MM.1S (cell line): ENCODE measurements around the gene OR1L8.
"Not testable (repeated sequence)": the region's sequence is repeated elsewhere in the genome, so short reads cannot be mapped to it uniquely, and the experiment has no call there.

Experiments
- DNase-seq: peaks from one replicate; pipeline ENCODE4 v3.0.0-alpha.2; 2015
- H2AFZ ChIP-seq: fragments of 300-600 bp; sonication (generic); 2 replicates; pipeline ENCODE4 v1.6.0; 2016; ENCODE audit warnings: antibody characterized with exemption, low read length
- H3F3A ChIP-seq: fragments of 300-600 bp; sonication (generic); 2 replicates; pipeline ENCODE4 v1.6.1; 2016; ENCODE audit warnings: mild to moderate bottlenecking, antibody characterized with exemption, low read length, moderate library complexity, mixed read lengths; ENCODE audit not compliant: insufficient read depth
- H3K27ac ChIP-seq: fragments of 300-600 bp; sonication (generic); 2 replicates; pipeline ENCODE4 v1.5.1; 2016; ENCODE audit warnings: mild to moderate bottlenecking, low read length
- H3K27me3 ChIP-seq: fragments of 300-600 bp; sonication (generic); replicated peaks from 2 replicates; pipeline ENCODE4 v1.6.0; 2016; ENCODE audit warnings: low read length; ENCODE audit not compliant: insufficient read depth
- H3K36me3 ChIP-seq: fragments of 300-600 bp; sonication (generic); replicated peaks from 2 replicates; pipeline ENCODE4 v1.6.1; 2016; ENCODE audit warnings: mild to moderate bottlenecking, low read length, mixed read lengths; ENCODE audit not compliant: insufficient read depth
- H3K4me1 ChIP-seq: fragments of 300-600 bp; sonication (generic); 2 replicates; pipeline ENCODE4 v1.6.1; 2016; ENCODE audit warnings: low read length, mixed read lengths
- H3K4me2 ChIP-seq: fragments of 300-600 bp; sonication (generic); 2 replicates; pipeline ENCODE4 v1.6.0; 2016; ENCODE audit warnings: low read depth, low read length
- H3K4me3 ChIP-seq: fragments of 300-600 bp; sonication (generic); 2 replicates; pipeline ENCODE4 v1.5.1; 2016; ENCODE audit warnings: low read length, mixed read lengths
- H3K79me2 ChIP-seq: fragments of 300-600 bp; sonication (generic); 2 replicates; pipeline ENCODE4 v1.6.1; 2016; ENCODE audit warnings: mixed run types, low read length, mixed read lengths
- H3K9ac ChIP-seq: fragments of 300-600 bp; sonication (generic); 2 replicates; pipeline ENCODE4 v1.6.1; 2016; ENCODE audit warnings: low read length, mixed read lengths
- H3K9me2 ChIP-seq: fragments of 300-600 bp; sonication (generic); replicated peaks from 2 replicates; pipeline ENCODE4 v1.6.1; 2016; ENCODE audit warnings: mild to moderate bottlenecking, low read length, mixed read lengths; ENCODE audit not compliant: insufficient read depth
- H3K9me3 ChIP-seq: fragments of 300-600 bp; sonication (generic); replicated peaks from 2 replicates; pipeline ENCODE4 v1.6.1; 2016; ENCODE audit warnings: mild to moderate bottlenecking, low read length, mixed read lengths; ENCODE audit not compliant: insufficient read depth
- H4K20me1 ChIP-seq: fragments of 300-600 bp; sonication (generic); 2 replicates; pipeline ENCODE4 v1.6.1; 2016; ENCODE audit warnings: mild to moderate bottlenecking, low read length, moderate library complexity, mixed read lengths; ENCODE audit not compliant: insufficient read depth
- CTCF ChIP-seq: fragments of 300-600 bp; sonication (generic); IDR thresholded peaks from 2 replicates; pipeline ENCODE4 v1.5.1; 2016; ENCODE audit warnings: antibody characterized with exemption, low read length, mixed read lengths
- EZH2 ChIP-seq: fragments of 300-600 bp; sonication (generic); optimal IDR thresholded peaks from 2 replicates; pipeline ENCODE3; 2017; ENCODE audit warnings: low read depth, mild to moderate bottlenecking, antibody characterized with exemption, low read length, mixed read lengths
- EZH2phosphoT487 ChIP-seq: fragments of 300-600 bp; sonication (generic); IDR thresholded peaks from 2 replicates; pipeline ENCODE4 v1.6.1; 2018; ENCODE audit warnings: antibody characterized with exemption, low read length

Gene OR1L8

GRCh38 chr9:122536134-122536533 lies 47.0 kb downstream of the OR1L8 start:
- H3K4me2 ChIP-seq = no peak overlapping the region
- H3K27ac ChIP-seq = no peak overlapping the region
- H3K4me1 ChIP-seq = no peaks in the 10 kb centered on the region
- H4K20me1 ChIP-seq = no peaks in the 10 kb centered on the region
- H3K9ac ChIP-seq = no peak overlapping the region
- H3K9me2 ChIP-seq = no peaks in the 10 kb centered on the region
- H3K79me2 ChIP-seq = no peaks in the 10 kb centered on the region
- no peaks in the 10 kb centered on the region for H3K9me3 ChIP-seq
- TF ChIP-seq CTCF = no peak
- no peak for TF ChIP-seq EZH2phosphoT487
- TF ChIP-seq EZH2 = no peak
- H2AFZ ChIP-seq = no peak overlapping the region
- no peak for DNase-seq
- H3F3A ChIP-seq = no peaks in the 10 kb centered on the region
- no peak overlapping the region for H3K4me3 ChIP-seq
- H3K27me3 ChIP-seq = no peaks in the 10 kb centered on the region
- H3K36me3 ChIP-seq = no peaks in the 10 kb centered on the region

GRCh38 chr9:122531157-122531556 lies 52.0 kb downstream of the OR1L8 start:
- H3K27me3 ChIP-seq, H3K4me3 ChIP-seq, H3K27ac ChIP-seq, H3F3A ChIP-seq, H3K4me2 ChIP-seq, H2AFZ ChIP-seq, H3K9me2 ChIP-seq, H3K36me3 ChIP-seq, H3K4me1 ChIP-seq, H4K20me1 ChIP-seq, DNase-seq, H3K9me3 ChIP-seq, H3K9ac ChIP-seq, H3K79me2 ChIP-seq: not testable (repeated sequence)

GRCh38 chr9:122527193-122527592 lies 56.0 kb downstream of the OR1L8 start, which contains the start of gene OR1N1:
Gene OR1N1, minus strand, starts transcription at chr9:122527293. Its CDS starts 0 bp downstream, at chr9:122527293.
- no peaks in the 10 kb centered on the region for H4K20me1 ChIP-seq
- H3K9me3 ChIP-seq = no peaks in the 10 kb centered on the region
- no peaks in the 10 kb centered on the region for H3K79me2 ChIP-seq
- H3K9ac ChIP-seq = no peak within 1 kb of the TSS
- no peaks in the 10 kb centered on the region for H3K4me1 ChIP-seq
- H3F3A ChIP-seq = no peaks in the 10 kb centered on the region
- H3K4me2 ChIP-seq = no peak within 1 kb of the TSS
- TF ChIP-seq CTCF (no peak), EZH2phosphoT487 (no peak), EZH2 (no peak)
- H3K27ac ChIP-seq = no peak within 1 kb of the TSS
- H2AFZ ChIP-seq = no peak within 1 kb of the TSS
- H3K27me3 ChIP-seq = no peaks in the 10 kb centered on the region
- H3K9me2 ChIP-seq = no peaks in the 10 kb centered on the region
- H3K4me3 ChIP-seq = no peak within 1 kb of the TSS
- DNase-seq = no peak
- no peaks in the 10 kb centered on the region for H3K36me3 ChIP-seq

GRCh38 chr9:122526602-122527001 lies 56.6 kb downstream of the OR1L8 start:
- no peak overlapping the region for H3K4me2 ChIP-seq
- H3K4me3 ChIP-seq = no peak overlapping the region
- H3K79me2 ChIP-seq = no peaks in the 10 kb centered on the region
- no peaks in the 10 kb centered on the region for H3K36me3 ChIP-seq
- H3K9me2 ChIP-seq = no peaks in the 10 kb centered on the region
- H3K9me3 ChIP-seq = no peaks in the 10 kb centered on the region
- H3F3A ChIP-seq = no peaks in the 10 kb centered on the region
- no peaks in the 10 kb centered on the region for H3K27me3 ChIP-seq
- H2AFZ ChIP-seq = no peak overlapping the region
- TF ChIP-seq CTCF (no peak), EZH2 (no peak), EZH2phosphoT487 (no peak)
- H3K9ac ChIP-seq = no peak overlapping the region
- no peak for DNase-seq
- no peaks in the 10 kb centered on the region for H3K4me1 ChIP-seq
- no peaks in the 10 kb centered on the region for H4K20me1 ChIP-seq
- no peak overlapping the region for H3K27ac ChIP-seq
